ENCODE measurements around the gene CEP68.

- TF ChIP-seq POLR2AphosphoS5 (IDR thresholded peaks at IDR 0.05; ENCODE audit: low read depth, low read length), result no peak
- TF ChIP-seq POLR2A (IDR thresholded peaks at IDR 0.05; ENCODE audit: low read depth, low read length), result no peak
These were observed 598 bp upstream of the CEP68 start for GRCh38 chr2:65055422-65056214.

Data from GM12891 (cell line).